Astrocyte of the cerebellum (primary cell): ENCODE data around the gene UTY.

ENCODE experiments used
- DNase-seq: peaks from one replicate; pipeline ENCODE4 v3.0.0-alpha.2; 2011; ENCODE audit warnings: low read depth
- H3K4me3 ChIP-seq: 2 replicates; pipeline ENCODE4 v1.5.1; 2011; ENCODE audit warnings: mild to moderate bottlenecking, low read depth, low read length, moderate library complexity
- CTCF ChIP-seq: IDR thresholded peaks from 2 replicates; pipeline ENCODE4 v1.5.1; 2012; ENCODE audit warnings: low read length, low read depth, moderate library complexity, mild to moderate bottlenecking; ENCODE audit errors: missing control alignments
- in situ Hi-C: cut with HindIII; loops from 2 replicates; pipeline ENCODE4 v1.10.0; 2017; ENCODE audit warnings: low sequenced_read_pairs

Gene UTY

GRCh38 chrY:13443146-13443545 lies 36.7 kb downstream of the UTY start:
- in situ Hi-C loops = no loop called here
- H3K4me3 ChIP-seq = no peak overlapping the region
- DNase-seq = no peak
- TF ChIP-seq CTCF = no peak

GRCh38 chrY:13440811-13441210 lies 39.0 kb downstream of the UTY start:
- no peak for DNase-seq
- TF ChIP-seq CTCF = no peak
- H3K4me3 ChIP-seq = no peak overlapping the region
- in situ Hi-C loops = no loop called here

- in situ Hi-C loops = no loop called here
- no peak for TF ChIP-seq CTCF
- no peak for DNase-seq
- no peak overlapping the region for H3K4me3 ChIP-seq
These were observed 43.6 kb downstream of the UTY start for GRCh38 chrY:13435968-13436937.

GRCh38 chrY:13435206-13435967 lies 44.4 kb downstream of the UTY start:
- in situ Hi-C loops = no loop called here
- H3K4me3 ChIP-seq = no peak overlapping the region

GRCh38 chrY:13432293-13433025 lies 47.4 kb downstream of the UTY start:
- in situ Hi-C loops = no loop called here
- no peak for TF ChIP-seq CTCF
- no peak for DNase-seq
- H3K4me3 ChIP-seq = no peak overlapping the region

More at GRCh38 chrY:13435206-13435967, 44.4 kb downstream of the UTY start:
- DNase-seq = no peak
- no peak for TF ChIP-seq CTCF

- H3K4me3 ChIP-seq = no peak overlapping the region
- in situ Hi-C loops = no loop called here
- no peak for DNase-seq
- no peak for TF ChIP-seq CTCF
These were observed 50.3 kb downstream of the UTY start for GRCh38 chrY:13429551-13429950.
